PC-3 (cell line): Measurements from ENCODE around the gene WASHC2A. TPM values are rescaled to one million over a fixed set of nuclear protein-coding genes. Genes with fewer than 3 reads are reported as not detected.
"Not testable (repeated sequence)": the region's sequence is repeated elsewhere in the genome, so short reads cannot be mapped to it uniquely, and the experiment has no call there.

Experiments
- ATAC-seq: fragments of 200-7000 bp; cut with Tn5 transposase; 2 replicates; pipeline ENCODE4 v1.9.1; 2020; ENCODE audit warnings: mild to moderate bottlenecking, moderate library complexity
- BruUV-seq: library from RNA; stranded (reverse); fragments of 400-500 nt; replicated peaks from 2 replicates; lab custom pipeline; 2021; lab: Mats Ljungman, UMichigan
- CTCF ChIA-PET: fragments of 300-600 bp; sonication (Branson Sonifier 250); formaldehyde crosslinking; loops from one replicate; lab custom pipeline; 2022; ENCODE audit warnings: antibody characterized with exemption; lab: Charles Lee
- POLR2A ChIA-PET: fragments of 300-600 bp; sonication (Branson Sonifier 250); formaldehyde crosslinking; loops from one replicate; lab custom pipeline; 2022; ENCODE audit warnings: antibody characterized with exemption; ENCODE audit not compliant: unreplicated experiment; lab: Charles Lee
- DNase-seq: peaks from one replicate; pipeline ENCODE4 v3.0.0-alpha.2; 2015
- H2AFZ ChIP-seq: fragments of 300-600 bp; sonication (generic); 2 replicates; pipeline ENCODE4 v1.6.0; 2016; ENCODE audit warnings: antibody characterized with exemption, low read length
- H3F3A ChIP-seq: fragments of 300-600 bp; sonication (generic); one replicate; pipeline ENCODE4 v1.6.0; 2017; ENCODE audit warnings: antibody characterized with exemption, low read length, control low read depth, mild to moderate bottlenecking; ENCODE audit not compliant: unreplicated experiment
- H3K27ac ChIP-seq: fragments of 300-600 bp; sonication (generic); 2 replicates; pipeline ENCODE4 v1.5.1; 2016; ENCODE audit warnings: mild to moderate bottlenecking, low read length
- H3K27me3 ChIP-seq: fragments of 300-600 bp; sonication (generic); 2 replicates; pipeline ENCODE4 v1.6.1; 2016; ENCODE audit warnings: low read length, mixed read lengths
- H3K36me3 ChIP-seq: fragments of 300-600 bp; sonication (generic); 2 replicates; pipeline ENCODE4 v1.6.1; 2016; ENCODE audit warnings: low read depth, mixed run types, low read length, mixed read lengths
- H3K4me1 ChIP-seq: fragments of 300-600 bp; sonication (generic); 2 replicates; pipeline ENCODE4 v1.5.1; 2016; ENCODE audit warnings: low read length; ENCODE audit not compliant: insufficient read depth
- H3K4me2 ChIP-seq: fragments of 300-600 bp; sonication (generic); 2 replicates; pipeline ENCODE4 v1.6.0; 2016; ENCODE audit warnings: low read length
- H3K4me3 ChIP-seq: fragments of 300-600 bp; sonication (generic); 2 replicates; pipeline ENCODE4 v1.5.1; 2016; ENCODE audit warnings: mild to moderate bottlenecking, low read length, mixed read lengths
- H3K79me2 ChIP-seq: fragments of 300-600 bp; sonication (generic); 2 replicates; pipeline ENCODE4 v1.6.1; 2017; ENCODE audit warnings: low read length, mixed read lengths
- H3K9ac ChIP-seq: fragments of 300-600 bp; sonication (generic); 2 replicates; pipeline ENCODE4 v1.6.0; 2016; ENCODE audit warnings: mild to moderate bottlenecking, low read length
- H3K9me2 ChIP-seq: fragments of 300-600 bp; sonication (generic); replicated peaks from 2 replicates; pipeline ENCODE4 v1.6.1; 2016; ENCODE audit warnings: mixed run types, low read length, mixed read lengths
- H3K9me3 ChIP-seq: fragments of 300-600 bp; sonication (generic); 2 replicates; pipeline ENCODE4 v1.6.1; 2016; ENCODE audit warnings: low read length, mixed read lengths
- H4K20me1 ChIP-seq: fragments of 300-600 bp; sonication (generic); 2 replicates; pipeline ENCODE4 v1.6.1; 2016; ENCODE audit warnings: low read length, mixed read lengths
- EZH2 ChIP-seq: fragments of 300-600 bp; sonication (generic); IDR thresholded peaks from one replicate; pipeline ENCODE4 v1.6.1; 2017; ENCODE audit warnings: antibody characterized with exemption, mild to moderate bottlenecking, low read length; ENCODE audit not compliant: unreplicated experiment
- EZH2phosphoT487 ChIP-seq: fragments of 300-600 bp; sonication (generic); IDR thresholded peaks from 2 replicates; pipeline ENCODE4 v1.6.1; 2018; ENCODE audit warnings: mild to moderate bottlenecking, antibody characterized with exemption, low read length, borderline replicate concordance
- intact Hi-C: fragments of 100-400 bp; cut with micrococcal nuclease; formaldehyde crosslinking; loops from 2 replicates; pipeline ENCODE4 v1.9.0; 2023
- total RNA-seq: library from RNA; depleted of rRNA; stranded (reverse); fragments of >200 nt; gene quantifications from 2 replicates; pipeline ENCODE4 v1.2.3, GENCODE V29; 2014
- TF ChIP-seq, protein P1 (sequence below): fragments of 300-600 bp; sonication (generic); conservative IDR thresholded peaks from 2 replicates; pipeline ENCODE4 v1.5.1; 2017; ENCODE audit warnings: antibody characterized with exemption, low read depth, mild to moderate bottlenecking, low read length

The WASHC2A gene
- total RNA-seq, 1 experiment from 2014 or later: 57.9 TPM

DNA sequence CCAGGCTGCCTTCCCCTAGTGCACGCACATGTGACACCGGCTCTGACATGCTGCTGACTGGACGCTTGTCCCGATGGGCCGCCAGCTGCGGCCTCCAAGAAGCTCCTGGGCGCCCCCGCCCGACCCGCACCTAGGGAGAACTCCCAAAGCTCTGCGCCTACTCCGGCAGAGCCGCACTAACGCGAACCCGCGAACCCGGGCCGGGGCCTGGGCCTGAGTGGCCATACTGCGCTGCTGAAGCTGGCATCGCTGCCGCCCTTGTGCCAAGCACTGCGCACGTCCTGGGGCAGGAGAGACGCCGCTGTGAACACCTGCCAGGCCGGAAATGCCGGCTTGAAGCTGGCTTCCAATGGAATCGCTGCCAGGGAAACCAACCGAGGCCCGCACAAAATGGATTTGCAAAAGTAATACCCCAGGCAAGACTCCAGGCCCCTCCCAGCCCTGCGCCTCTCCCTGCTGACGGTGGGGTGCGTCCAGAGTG is 85.1 kb downstream of the WASHC2A start:
- Histone ChIP-seq H4K20me1 (no peaks in the 10 kb centered on the region), H3K27ac (no peak overlapping the region), H3K4me1 (no peaks in the 10 kb centered on the region), H3K27me3 (no peaks in the 10 kb centered on the region), H3K9me2 (no peaks in the 10 kb centered on the region), H3K4me3 (no peak overlapping the region), H3K79me2 (no peaks in the 10 kb centered on the region), H2AFZ (no peak overlapping the region), H3K36me3 (no peaks in the 10 kb centered on the region), H3K9ac (no peak overlapping the region), H3K4me2 (no peak overlapping the region), H3F3A (no peaks in the 10 kb centered on the region), H3K9me3 (no peaks in the 10 kb centered on the region)
- intact Hi-C loops: no loop called here
- BruUV-seq: no TSS peak
- ChIA-PET POLR2A (no interaction called here), CTCF (no interaction called here)
- ATAC-seq (no peak), DNase-seq (no peak)
- TF ChIP-seq EZH2 (no peak), EZH2phosphoT487 (no peak)
- TF ChIP-seq, protein P1, sequence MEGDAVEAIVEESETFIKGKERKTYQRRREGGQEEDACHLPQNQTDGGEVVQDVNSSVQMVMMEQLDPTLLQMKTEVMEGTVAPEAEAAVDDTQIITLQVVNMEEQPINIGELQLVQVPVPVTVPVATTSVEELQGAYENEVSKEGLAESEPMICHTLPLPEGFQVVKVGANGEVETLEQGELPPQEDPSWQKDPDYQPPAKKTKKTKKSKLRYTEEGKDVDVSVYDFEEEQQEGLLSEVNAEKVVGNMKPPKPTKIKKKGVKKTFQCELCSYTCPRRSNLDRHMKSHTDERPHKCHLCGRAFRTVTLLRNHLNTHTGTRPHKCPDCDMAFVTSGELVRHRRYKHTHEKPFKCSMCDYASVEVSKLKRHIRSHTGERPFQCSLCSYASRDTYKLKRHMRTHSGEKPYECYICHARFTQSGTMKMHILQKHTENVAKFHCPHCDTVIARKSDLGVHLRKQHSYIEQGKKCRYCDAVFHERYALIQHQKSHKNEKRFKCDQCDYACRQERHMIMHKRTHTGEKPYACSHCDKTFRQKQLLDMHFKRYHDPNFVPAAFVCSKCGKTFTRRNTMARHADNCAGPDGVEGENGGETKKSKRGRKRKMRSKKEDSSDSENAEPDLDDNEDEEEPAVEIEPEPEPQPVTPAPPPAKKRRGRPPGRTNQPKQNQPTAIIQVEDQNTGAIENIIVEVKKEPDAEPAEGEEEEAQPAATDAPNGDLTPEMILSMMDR: no peak

DNA sequence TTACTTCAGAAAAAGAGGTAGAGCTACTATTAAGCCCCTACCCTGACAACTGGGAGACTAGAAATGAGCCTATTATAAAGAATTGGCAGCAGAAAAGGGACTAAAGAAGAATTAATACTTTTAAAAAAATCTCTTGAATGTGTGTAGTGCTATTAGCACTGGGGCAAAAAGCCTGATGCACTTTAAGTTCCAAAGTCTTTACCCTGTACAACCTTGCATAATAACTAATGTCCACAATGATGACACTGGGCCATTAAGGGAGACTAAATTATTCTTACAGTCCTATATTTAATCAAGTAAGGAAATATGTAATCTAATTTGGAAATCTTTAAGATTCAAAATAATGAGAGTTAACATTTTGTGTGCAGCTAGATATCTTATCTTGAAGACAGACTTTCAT is 90.1 kb downstream of the WASHC2A start:
- H3K4me3 ChIP-seq, H3K36me3 ChIP-seq, H3K9ac ChIP-seq, H3K27me3 ChIP-seq, H3K9me2 ChIP-seq, H3K27ac ChIP-seq, H3K4me2 ChIP-seq, H3K9me3 ChIP-seq, H3K4me1 ChIP-seq, H2AFZ ChIP-seq, CTCF ChIA-PET, BruUV-seq, H3F3A ChIP-seq, H4K20me1 ChIP-seq, H3K79me2 ChIP-seq, DNase-seq, ATAC-seq, POLR2A ChIA-PET, intact Hi-C loops: not testable (repeated sequence)

DNA sequence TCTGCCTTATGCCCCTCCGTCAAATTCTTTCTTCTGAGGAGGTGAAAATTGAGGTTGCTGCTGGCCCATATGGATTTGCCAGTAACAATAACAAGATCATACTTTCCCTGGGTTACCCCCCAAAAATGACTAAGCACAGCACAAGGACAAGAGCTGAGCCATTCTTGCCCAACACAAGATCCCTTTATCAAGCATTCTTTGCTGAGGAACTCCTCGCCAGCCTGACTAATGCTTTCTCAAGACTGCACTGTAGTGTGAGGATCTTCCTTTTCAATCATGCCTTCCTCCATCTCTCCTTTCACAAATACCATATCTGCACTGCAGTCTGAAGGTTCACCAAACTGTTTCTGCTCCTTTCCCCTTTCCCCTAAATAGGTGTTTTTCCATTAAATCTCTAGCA is 92.1 kb downstream of the WASHC2A start:
- peak; percentile 1 for DNase-seq
- intact Hi-C loops, H3K9ac ChIP-seq, H3K27ac ChIP-seq, POLR2A ChIA-PET, H3K36me3 ChIP-seq, H3K79me2 ChIP-seq, H2AFZ ChIP-seq, H3F3A ChIP-seq, H3K9me3 ChIP-seq, H3K27me3 ChIP-seq, H3K4me1 ChIP-seq, BruUV-seq, H3K4me3 ChIP-seq, CTCF ChIA-PET, H3K9me2 ChIP-seq, H4K20me1 ChIP-seq, H3K4me2 ChIP-seq, ATAC-seq: not testable (repeated sequence)

DNA sequence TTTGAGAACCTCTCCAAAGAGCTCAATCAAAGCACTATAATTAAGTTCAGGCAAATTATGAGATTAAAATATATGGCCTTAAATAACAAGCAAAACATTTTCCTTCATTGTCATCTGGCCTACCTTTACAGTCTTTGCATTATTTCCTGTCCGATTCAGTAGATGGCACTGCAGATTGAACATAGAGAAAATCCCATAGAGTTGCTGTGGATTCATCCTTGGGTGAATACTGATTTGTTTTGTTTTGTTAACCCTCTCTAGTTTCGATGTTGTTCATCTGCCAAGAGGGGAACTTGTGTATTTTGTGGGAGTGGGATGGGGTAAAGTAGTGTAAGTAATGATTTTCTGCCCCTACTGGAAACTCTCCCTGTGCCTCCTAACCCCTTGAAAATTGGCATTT is 97.3 kb downstream of the WASHC2A start:
- CTCF ChIA-PET, H3K9me2 ChIP-seq, H3F3A ChIP-seq, H2AFZ ChIP-seq, BruUV-seq, H3K4me1 ChIP-seq, H3K9ac ChIP-seq, H3K27me3 ChIP-seq, H3K27ac ChIP-seq, H3K9me3 ChIP-seq, H3K79me2 ChIP-seq, H3K4me2 ChIP-seq, POLR2A ChIA-PET, H3K36me3 ChIP-seq, H3K4me3 ChIP-seq, H4K20me1 ChIP-seq: not testable (repeated sequence)
- intact Hi-C loops: loop anchor here (5.0 kb wide), 1 partner anchor 57 kb away; no protein-coding TSS in a partner anchor
- peak; percentile 38 for DNase-seq
- TF ChIP-seq, protein P1: peak; percentile 37; the same call in 1 of the 2 replicates
- peak; percentile 63 for ATAC-seq

DNA sequence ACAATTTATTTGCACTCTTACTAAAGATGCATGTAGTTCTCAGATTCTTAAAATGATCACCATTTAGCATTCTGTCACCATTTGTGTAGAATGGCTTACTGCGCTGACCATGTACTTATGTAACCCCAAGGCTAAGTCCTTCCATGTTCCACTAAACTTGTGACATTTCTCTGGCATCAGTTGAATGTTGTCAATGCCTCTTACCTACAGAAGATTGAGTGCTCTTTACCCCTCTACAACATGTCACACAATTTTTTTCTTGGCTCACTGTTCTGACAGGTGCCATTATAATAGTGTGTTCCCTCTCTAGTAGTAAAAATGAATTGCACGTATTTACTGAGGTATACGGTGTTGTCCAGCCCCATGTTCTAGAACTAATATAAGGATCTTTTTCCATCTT is 100.1 kb downstream of the WASHC2A start:
- H3K4me3 ChIP-seq, H3K27ac ChIP-seq, H3K9me3 ChIP-seq, ATAC-seq, H3K4me2 ChIP-seq, H3K9ac ChIP-seq, BruUV-seq, CTCF ChIA-PET, H2AFZ ChIP-seq, H3K27me3 ChIP-seq, H3F3A ChIP-seq, POLR2A ChIA-PET, DNase-seq, H4K20me1 ChIP-seq, H3K79me2 ChIP-seq, H3K36me3 ChIP-seq, H3K9me2 ChIP-seq: not testable (repeated sequence)
- intact Hi-C loops: loop anchor here (5.0 kb wide), 1 partner anchor 54 kb away; no protein-coding TSS in a partner anchor
- H3K4me1 ChIP-seq: peaks cover 13% of the 10 kb centered on the region
